NK-92 (cell line): ENCODE results near the gene SP2.

Source experiments
- DNase-seq: peaks from one replicate; lab custom pipeline; 2025; ENCODE audit not compliant: unreplicated experiment; lab: John Stamatoyannopoulos, UW

The SP2 gene

GRCh38 chr17:47889734-47890529 lies 6.1 kb upstream of the SP2 start:
- peak; percentile 28 for DNase-seq

DNA sequence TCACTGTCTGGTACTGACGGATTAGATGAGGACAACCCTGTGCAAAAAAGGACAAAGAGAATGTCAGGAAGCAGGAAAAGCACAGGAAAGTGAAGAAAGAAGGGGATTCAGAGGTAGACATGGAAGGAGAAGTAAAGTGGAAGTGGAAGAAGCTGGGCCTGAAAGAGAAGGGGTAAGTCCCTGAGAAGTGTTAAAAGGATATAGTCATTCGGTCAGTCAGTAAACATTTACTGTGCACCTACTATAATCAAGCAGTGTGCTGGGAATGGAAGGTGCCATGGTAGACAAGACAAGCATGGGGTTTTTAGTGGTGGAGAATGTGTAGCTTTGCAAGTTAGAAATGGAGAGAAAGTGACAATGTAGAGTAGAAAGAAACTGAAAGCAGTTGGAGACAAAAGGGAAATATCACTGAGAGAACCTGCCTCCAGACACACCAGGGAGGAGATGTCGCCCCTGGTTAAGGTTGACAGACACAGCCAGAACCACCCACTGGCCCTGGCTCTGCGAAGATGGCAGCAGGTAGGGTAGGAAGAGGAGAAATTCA lies 4.4 kb upstream of the SP2 start:
- DNase-seq: no peak

GRCh38 chr17:47894498-47895346 lies 1.3 kb upstream of the SP2 start:
- no peak for DNase-seq

- DNase-seq: no peak
Measured at GRCh38 chr17:47895347-47895855, 635 bp upstream of the SP2 start.

DNA sequence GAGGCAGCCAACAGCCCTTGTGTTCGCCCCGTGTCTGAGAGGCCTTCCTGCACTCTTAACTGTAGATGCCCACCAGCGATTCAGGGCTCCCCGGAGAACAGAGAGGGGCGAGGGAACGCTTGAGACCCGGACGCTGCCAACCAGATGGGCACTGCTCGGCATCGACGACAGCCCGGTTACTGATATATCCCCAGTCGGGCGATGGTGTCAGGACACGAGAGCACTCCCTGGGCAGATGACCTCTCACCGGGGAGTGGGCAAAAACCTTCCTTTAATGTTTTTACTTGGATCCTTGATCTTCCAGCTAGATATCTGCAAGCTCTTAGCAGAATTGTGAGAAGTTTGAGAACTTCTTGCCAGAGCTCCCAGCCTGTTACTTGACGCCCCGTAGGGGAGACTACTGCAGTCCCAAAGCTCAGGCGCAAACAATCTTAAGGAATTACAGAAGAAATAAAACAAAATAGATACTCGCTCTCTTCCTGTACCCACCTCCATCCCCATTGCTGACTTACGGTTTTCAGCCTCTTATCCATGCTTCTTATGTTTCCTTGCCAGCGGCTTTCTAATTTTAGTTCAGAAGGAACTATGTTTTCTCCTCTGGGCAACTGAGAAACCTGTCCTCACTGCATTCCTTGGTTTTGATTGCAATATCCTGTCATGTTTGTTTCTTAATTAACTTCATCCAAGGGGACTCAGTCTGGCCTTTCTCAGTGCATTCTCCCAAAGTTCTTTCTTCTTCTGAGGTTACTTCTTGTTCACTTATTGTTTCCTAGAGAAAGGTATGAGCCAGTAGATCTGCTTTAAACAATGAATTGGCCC lies 845 bp downstream of the SP2 start:
- no peak for DNase-seq

DNA sequence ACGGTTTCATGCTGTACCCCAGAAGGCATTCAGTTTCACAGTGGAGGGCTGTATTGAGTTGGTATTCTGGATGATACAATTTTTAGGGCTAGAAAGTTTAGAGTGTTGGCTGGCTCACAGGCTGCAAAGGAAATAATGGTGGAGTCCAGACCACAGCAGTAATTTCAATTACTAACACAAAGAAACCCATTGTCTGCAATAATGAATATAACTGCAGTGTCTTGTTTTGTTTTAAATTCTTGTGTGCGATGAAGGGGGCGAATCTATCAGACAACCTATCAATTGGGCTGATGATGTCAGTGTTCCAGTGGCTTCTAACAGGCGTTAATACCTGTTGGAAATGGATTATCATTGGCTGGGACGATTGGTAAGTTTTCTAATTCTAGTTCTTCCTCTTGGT lies 1.5 kb downstream of the SP2 start:
- no peak for DNase-seq

- DNase-seq: no peak
Measured at GRCh38 chr17:47898241-47898640, 2.2 kb downstream of the SP2 start.

DNA sequence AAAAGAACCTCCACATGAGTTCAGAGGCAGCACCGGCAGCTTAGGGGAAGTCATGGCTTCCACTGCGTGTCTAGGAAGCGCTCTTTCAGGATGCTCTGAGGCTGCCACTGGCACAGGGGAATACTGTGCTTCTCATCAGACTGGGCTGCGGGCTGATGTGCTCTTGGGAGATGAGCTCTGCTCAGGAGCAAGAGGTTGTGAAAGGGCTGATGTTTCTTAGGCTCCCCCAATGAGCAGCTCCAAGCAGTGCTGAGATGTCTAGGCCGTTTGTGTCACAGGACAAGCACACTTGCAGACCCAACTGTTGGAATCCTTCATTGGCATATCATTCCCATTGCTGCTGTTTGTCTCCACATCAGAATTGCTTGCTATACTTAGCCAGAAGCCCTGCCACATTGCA lies 3.6 kb downstream of the SP2 start:
- no peak for DNase-seq

DNA sequence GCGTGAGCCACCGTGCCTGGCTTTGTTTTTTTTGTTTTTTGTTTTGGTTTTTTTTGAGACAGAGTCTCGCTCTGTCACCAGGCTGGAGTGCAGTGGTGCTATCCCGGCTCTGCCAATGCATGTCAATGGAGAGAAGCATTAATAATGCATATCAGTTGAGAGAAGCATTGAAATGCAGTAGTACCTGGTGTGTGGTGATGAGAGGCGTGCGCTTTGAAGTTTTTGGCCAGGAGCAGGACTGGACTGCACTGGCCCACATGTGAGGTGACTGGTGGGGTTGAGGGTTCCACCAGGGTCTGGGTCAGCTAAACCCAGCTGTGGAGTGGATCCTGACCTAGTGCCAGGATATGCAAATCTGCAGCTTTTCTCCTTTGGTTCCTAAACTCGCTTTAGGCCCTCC lies 5.4 kb downstream of the SP2 start:
- DNase-seq: no peak

GRCh38 chr17:47902039-47902744 lies 6.2 kb downstream of the SP2 start:
- DNase-seq: no peak

DNA sequence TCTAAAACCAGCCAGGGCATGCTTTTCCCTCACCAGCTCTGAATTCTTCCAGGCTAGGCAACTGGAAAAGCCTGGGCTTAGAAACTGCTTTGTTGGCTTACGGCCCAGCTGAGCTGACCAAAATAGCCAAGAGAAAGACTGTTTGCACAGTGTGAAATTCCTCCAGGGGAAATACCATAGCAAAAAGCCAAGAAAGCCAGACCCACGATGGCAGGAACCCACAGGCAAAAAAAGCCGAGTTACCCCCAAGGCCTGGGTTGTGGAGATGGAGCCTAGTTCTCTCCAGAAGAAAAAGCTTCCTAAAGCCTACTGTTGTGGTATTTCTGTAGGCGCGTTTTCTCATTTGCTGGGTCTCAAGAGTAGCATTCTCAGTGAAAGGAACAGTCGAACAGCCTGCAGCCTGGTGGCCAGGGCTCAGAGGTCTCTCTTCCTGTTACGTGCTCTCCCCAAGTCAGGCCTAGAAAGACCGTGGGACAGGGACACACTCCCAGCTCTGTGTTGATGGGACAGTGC lies 9.2 kb downstream of the SP2 start:
- no peak for DNase-seq

GRCh38 chr17:47906443-47906842 lies 10.4 kb downstream of the SP2 start:
- no peak for DNase-seq

DNA sequence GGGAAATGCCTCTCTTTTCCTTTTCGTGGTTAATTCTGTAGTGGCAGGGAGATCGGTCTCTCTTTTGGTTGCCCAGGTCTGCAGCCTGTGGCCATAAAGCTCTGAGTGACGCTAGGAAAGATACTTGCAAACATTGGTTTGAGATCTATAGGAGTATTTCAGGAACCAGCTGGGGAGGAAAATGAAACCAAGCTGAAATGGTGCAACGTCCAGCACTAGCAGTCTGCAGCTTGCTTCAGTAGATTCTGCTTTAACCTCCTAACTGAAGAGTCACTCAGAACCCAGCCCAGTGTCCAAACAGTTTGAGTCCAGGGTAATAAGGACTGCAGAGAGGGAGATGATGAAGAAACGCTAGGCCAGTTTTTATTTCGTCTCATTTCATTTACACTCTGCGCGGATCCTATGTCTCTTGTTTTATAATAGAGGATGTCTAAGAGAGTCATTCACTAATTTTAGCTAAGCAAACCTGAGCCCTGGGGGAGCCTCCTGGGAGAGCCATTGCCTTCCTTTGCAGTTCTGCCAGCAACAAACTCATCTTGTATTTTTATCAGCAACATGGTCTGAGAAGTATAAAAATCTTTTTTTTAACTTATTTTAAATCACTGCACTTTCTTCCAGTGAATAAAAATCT lies 12.0 kb downstream of the SP2 start:
- DNase-seq: no peak

GRCh38 chr17:47913050-47913449 lies 17.0 kb downstream of the SP2 start:
- no peak for DNase-seq

DNA sequence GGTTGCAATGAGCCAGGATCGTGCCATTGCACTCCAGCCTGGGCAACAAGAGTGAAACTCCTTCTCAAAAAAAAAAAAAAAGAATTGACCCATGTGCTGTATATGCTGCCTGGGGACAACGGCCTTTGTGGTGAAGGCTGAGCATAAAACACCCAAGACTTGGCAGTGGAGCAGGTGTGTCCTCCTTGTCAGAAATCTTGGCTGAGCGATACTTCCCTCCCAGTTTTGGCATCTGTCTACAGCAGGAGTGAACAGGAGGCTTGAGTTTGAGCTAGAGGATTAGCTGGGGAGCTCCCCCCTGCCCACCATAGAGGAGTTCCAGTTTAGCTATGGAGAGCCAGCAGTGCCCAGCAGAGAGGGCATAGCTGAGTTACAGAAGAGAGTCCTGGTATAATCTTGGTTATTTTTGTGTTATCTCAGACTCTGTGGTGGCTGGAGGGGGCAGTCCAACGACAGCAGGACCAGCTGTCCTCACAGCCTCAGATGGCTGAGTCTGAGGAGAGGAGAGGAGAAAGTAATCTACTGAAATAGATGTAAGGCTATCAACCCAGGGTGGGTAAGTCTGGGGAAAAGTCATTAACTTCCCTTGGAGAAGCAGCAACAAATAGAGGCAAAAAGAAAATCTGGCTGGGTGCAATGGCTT lies 18.4 kb downstream of the SP2 start:
- DNase-seq: no peak

- no peak for DNase-seq
Measured at GRCh38 chr17:47915776-47916398, 19.9 kb downstream of the SP2 start.

GRCh38 chr17:47916489-47917208 lies 20.6 kb downstream of the SP2 start:
- DNase-seq: no peak

- DNase-seq: no peak
Measured at GRCh38 chr17:47917581-47917980, 21.5 kb downstream of the SP2 start.
